Measurements from ENCODE around the gene ZNF282.

ZNF282 gene

DNA sequence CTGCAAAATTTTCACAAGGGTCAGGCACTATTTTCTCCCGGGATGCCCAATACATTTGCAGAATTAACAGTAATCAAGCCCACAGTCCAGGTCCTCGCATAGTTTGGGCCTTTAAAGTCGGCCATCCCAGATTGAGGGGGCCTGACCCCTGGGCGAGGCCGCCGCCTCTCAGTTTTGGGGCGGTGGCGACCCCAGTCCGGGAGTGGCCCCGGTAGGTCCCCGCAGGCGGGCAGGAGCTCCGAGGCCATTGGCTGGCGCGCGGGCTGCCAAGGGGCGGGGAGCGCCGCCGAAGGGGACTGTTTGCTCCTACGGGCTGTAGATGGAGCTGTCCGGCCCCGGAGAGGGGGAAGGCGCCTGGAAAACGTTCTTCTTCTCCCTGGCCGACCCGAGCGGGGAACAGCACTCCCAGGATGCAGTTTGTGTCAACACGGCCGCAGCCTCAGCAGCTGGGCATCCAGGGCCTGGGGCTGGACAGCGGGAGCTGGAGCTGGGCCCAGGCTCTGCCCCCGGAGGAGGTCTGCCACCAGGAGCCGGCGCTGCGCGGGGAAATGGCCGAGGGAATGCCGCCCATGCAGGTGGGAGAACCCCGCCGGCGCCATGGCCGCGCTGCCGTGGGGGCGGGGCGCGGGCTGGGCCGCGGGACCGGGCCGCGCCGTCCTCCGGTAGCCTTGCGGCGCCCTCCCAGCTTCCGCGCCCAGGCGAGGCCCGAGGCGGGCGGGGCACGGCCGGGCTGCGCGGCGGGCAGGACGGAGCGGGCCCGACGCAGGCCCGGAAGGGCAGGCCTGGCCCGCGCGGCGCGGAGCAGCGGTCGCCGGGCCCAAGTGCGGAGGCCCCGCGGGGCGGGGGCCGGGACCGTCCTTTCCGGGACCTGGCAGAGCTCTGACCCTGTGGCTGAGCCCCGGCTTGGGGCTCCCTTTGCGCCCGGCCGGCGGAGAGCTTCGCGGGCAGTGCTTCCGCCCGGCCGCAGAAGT is at the start of gene ZNF282:
Gene ZNF282, plus strand, starts transcription at position 367 of the 971 bp plus-strand sequence. Its CDS starts 44 bp downstream, at position 411.
- peak; percentile 96 for DNase-seq

DNA sequence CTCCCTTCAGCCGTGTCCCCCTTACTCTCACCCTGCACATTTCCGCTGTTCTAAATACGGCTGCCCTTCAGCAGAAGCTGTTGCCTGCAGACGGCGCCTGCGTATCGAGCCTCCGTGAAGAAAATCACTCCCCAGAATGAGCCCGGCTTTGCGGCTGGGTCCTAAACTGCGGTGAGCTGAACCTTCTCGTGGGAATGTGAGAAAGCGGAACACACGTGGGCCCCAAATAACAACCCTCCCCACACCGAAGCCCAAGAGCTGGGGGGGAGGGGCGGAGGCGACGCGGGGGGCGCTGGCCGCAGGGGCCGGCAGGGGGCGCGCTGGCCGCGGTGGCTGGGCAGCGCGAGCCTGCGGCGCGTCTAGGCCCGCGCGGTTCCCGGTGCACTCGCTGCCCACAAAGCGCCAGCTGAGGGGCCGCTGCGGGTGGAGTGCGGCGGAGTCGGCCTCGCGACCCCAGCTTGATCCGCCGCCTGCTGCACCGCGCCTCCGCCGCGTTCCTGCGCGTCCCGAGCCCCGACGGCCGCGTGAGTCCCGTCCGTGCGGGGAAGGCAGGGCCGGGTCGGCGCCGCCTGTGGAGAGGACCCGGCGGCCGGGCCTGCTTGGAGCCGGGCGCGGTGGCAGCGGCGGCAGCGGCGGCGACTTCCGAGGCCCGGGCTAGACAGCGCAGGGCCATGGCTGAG is 48.1 kb upstream of the ZNF282 start, which contains the start of gene ZNF398:
Gene ZNF398, plus strand, starts transcription at position 382 of the 680 bp plus-strand sequence. Its CDS starts 290 bp downstream, at position 672.
- DNase-seq, result peak; percentile 94

DNA sequence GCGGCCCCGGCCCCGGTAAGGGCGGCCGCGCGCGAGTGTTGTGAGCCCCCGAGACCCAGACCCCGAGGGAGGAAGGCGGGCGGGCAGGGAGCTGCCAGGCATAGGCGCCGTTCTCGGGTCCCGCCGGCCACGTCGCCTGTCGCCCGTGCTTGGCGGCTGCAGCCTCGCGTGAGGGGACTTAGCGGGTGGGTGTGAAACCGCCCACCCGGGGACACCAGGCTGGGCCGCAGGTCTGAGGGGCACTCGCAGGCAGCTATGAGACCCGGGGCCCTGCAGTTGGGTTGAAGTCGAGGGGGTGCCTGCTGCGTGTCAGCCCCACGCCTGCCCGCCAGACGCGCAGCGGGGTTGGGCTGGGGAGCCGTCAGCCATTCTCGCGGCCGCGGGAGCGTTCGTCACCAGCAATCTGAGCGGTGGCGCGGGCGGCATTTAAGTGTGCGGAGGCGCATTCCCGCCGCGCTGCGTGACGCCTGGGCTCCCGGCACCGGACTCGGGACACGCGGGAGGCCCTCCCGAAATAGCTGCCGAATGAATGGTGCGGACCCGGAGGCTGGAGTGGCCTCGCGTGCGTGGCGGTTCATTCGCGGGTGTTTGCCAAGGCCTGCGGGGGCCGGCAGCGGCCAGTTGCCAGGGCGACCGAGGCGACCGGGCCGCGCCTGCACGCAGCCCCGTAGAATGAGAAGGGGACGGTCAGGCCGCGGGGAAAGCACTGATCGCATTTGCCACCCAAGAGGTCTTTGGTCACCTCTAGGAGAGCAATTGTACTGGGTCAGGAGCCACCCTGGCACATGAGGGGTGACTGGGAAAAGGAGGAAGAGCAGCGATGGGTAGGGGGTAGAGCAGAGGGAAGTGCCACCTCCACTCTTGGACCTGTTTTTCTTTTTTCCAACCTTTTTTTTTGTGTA is 47.3 kb upstream of the ZNF282 start:
- DNase-seq, result peak; percentile 86

DNA sequence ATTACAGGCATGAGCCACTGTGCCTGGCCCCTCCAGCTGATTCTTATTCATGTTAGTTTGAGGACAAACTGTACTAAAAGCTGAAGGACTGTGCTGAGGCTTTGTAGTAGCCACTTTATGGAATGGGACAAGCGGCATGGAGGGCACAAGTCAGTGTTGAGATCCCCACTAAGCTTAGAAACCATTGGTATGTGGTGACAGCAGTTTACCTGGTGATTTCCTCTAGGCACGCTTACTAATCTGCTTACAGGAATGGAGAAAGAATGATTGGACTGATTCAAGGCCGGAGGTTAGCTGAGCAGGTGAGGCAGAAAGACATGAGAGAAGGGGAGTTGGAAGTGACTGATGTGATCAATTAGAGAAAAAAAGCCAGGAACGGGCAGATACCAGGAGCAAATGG is 44.4 kb upstream of the ZNF282 start:
- no peak for DNase-seq

DNA sequence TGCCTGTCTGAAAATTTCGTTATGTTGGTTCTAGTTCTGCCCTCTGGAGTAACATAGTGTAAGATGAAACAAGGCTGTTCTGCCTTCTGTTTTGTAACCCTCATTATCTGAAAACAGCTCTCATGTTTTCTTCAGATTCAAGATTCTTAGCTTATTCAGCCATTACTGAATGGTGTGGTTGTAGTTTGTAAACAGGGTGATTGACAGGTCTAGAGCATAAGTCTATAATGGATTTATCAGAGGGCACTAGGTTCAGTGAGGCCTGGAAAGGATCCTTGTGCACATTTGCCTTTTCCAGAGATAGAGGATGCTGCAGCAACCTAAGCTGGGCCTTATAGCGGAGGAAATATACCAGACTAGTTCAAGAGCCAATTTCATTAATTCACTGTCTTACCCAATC is 42.0 kb upstream of the ZNF282 start:
- DNase-seq, result no peak

DNA sequence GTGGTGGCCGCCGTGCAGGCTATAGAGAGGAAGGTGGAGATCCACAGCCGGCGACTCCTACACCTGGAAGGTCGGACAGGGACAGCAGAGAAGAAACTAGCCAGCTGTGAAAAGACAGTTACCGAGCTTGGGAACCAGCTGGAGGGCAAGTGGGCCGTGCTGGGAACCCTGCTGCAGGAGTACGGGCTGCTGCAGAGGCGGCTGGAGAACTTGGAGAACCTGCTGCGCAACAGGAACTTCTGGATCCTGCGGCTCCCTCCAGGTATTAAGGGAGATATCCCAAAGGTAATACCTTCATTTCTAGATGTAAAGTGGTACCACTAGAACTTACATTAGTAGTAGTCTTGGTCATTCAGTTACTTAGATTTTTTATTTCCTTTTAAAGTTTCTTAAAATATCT is 41.3 kb upstream of the ZNF282 start:
- DNase-seq, result no peak

DNA sequence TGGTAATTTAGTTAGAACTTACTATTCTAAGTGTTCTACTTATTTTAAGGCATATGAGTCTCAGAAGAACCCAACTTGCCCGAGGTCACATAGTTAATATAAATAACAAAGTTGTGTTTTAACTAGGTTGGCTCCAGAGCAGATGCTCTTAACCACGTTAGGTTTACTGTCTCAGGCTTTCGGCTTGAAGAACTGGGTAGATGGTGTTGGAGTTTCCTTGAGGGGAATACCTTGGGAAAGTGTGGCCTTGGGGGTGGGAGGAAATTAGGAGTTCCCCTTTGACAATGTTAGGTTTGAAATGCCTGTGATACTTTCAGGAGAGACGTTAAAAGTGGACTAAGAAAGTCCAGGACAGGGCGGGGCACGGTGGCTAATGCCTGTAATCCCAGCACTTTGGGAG is 38.4 kb upstream of the ZNF282 start:
- no peak for DNase-seq

DNA sequence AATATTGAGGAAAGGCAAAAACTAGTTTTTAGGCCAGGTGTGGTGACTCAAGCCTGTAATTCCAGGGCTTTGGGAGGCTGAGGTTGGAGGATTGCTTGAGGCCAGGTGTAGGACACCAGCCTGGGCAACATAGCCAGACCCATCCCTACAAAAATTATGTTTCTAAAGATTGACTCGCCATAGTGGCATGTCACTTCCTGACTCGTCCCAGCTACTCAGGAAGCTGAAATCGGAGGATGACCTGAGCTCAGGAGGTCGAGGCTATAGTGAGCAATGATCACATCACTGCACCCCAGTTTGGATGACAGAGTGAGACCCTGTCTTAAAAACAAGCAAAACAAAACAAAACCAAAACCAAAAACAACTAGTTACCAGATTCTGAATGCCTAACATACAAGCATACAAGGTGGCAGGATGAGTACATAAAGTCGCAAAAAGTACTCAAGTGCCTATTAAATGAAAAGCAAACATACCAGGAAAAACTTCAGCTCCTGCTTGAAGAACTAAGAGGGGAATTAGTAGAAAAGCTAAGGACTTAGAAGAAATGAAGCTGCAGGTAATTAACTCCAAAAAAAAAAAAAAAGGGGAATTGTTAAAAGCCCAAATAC is 34.0 kb upstream of the ZNF282 start:
- no peak for DNase-seq

DNA sequence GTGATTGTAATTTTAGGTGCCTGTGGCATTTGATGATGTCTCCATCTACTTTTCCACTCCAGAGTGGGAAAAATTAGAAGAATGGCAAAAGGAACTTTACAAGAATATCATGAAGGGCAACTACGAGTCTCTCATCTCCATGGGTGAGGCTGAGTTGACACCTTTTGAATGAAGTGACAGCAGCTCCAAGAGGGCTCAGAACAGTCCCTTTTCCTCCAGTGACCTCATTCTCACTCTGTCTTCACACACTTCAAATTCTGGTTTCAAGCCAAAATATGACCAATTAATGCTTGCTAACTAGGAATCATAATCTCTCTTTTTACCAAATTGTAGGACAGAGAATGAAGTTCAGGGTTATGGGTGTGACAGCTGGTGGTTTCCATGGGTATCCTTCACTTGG is 29.2 kb upstream of the ZNF282 start:
- no peak for DNase-seq

DNA sequence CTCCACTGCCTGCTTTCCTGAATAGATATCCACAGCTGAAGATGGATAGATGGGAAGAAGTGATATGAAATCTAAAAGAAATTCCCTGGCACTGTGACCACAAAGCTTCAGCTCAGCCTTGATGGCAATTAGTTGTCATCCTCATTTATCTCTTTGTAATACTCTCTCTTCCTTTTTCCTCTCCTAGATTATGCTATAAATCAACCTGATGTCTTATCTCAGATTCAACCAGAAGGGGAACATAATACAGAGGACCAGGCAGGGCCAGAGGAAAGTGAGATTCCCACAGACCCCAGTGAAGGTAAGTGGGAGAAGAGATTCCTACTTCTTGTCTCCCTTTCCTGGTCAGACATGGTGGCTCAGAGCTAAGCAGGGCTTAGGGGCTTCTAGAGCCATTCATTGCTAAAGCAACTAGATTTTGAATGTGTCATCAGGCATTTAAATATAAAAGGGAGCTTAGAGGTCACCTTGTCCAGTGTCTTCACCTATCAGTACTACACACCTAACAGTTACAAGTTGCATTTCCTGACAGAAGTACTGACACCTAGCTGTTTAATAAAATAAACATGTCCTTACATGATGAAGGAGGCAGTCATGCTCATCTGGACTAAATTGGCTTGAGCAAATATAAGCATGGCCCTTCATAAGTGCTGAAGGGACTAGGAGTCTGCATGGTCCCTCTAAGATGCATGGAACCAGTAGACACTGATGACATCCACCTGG is 28.6 kb upstream of the ZNF282 start:
- no peak for DNase-seq

DNA sequence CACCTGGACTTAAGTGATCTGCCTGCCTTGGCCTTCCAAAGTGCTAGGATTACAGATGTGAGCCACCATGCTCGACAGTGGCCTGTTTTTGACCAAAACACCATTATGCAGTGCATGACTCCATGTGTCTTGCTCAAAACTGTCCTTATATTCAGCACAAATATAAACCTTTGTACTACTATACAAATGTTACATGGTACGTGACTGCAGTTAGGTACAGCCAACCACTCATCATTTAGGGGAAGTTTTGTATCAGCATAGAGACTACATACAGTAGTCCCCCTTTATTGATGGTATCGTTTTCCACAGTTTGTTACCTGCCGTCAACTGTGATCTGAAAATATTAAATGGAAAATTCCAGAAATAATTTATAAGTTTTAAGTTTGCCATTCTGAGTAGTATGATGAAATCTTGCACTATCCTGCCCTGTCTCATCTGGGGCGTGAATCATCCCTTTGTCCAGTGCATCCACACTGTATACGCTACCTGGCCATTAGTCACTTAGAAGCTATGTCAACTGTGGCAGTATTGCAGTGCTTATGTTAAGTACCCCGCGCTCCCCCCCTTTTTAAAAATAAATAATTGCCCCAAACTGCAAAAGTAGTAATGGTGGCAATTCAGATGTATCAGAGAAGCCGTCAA is 23.3 kb upstream of the ZNF282 start:
- DNase-seq, result no peak

DNA sequence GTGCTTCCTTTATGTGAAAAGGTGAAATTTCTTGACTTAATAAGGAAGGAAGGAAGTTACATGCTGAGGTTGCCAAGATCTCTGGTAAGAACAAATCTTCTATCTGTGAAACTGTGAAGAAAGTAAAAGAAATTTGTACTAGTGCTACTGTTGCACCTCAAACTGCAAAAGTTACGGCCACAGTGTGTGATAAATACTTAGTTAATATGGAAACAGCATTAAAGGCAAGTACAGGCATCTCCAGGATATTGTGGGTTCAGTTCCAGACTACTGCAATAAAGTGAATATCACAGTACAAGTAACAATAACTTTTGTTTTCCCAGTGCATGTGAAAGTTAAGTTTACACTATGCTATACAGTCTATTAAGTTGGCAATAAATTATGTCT is 22.8 kb upstream of the ZNF282 start:
- no peak for DNase-seq

DNA sequence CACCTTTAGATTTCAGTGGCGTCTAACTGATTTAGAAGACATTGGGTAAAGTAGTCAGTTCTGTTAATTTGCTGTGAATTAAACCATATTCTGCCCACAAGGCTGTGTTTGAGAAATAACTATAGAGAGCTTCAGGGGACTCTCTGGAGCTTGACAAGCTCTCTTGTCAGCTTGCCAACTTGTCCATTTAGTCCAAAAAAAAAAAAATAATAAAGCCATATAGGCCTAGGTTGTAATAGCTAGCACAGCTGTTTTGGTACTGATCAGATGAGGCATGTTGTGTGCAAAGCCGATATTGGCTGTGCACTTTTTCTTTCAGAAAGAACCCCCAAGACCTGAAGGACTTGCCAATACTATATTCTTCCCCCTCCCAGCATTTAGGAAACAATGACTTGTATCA is 20.2 kb upstream of the ZNF282 start:
- no peak for DNase-seq

DNA sequence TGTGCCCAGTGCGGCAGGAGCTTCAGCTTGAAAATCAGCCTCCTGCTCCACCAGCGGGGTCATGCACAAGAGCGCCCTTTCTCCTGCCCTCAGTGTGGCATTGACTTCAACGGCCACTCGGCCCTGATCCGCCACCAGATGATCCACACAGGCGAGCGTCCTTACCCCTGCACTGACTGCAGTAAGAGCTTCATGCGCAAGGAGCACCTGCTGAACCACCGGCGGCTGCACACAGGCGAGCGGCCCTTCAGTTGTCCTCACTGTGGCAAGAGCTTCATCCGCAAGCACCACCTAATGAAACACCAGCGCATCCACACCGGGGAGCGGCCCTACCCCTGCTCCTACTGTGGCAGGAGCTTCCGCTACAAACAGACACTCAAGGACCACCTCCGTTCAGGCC is 16.1 kb upstream of the ZNF282 start:
- DNase-seq, result no peak

DNA sequence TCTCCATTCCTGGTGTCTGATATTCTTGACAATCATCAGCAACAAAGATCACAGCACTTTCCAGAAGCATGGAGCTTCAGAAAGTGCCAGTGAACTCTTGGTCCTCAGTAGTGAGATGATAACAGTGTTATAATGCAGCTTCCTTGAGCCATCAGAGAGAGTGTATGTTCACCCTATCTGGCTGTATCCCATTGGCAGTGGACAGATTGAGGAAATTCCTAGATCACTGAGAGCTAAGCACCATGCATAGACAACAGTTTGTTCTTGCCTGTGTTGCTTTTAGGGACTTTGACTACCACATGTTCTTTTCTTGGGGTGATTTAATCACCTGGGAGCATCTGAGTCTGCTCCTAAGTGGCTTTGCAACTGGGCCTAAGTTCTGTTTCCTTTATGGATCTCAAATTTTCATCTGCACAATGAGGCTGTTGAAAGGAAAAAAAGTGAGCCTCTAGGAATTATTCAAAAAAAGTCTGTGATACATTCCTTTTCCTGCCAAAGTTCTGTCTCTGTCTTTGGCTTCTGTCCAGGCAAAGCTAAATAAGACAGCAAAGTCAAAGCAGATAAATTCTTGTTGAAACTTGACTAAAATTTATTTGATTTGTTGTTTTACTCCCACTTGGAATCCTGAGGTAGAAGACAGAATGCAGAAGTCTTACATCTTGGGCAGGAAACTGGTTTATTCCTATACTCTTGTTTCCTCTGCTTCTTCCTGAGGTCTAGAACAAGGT is 14.5 kb upstream of the ZNF282 start:
- peak; percentile 29 for DNase-seq

DNA sequence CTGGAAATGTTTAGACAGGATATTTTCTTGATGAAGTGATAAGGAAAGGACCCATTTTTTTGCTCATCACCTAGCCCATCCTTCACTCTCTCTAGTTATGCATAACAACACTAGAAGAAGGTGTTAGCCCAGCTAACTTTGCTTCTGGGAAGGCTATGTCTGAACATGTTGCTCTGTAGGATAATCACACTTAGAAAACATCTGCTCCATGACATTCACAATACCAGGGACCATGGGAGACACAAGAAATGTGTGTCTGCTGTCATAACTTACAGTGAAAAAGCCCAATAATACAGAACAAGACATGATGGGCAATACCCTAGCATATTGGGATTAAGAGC is 13.9 kb upstream of the ZNF282 start:
- no peak for DNase-seq

DNA sequence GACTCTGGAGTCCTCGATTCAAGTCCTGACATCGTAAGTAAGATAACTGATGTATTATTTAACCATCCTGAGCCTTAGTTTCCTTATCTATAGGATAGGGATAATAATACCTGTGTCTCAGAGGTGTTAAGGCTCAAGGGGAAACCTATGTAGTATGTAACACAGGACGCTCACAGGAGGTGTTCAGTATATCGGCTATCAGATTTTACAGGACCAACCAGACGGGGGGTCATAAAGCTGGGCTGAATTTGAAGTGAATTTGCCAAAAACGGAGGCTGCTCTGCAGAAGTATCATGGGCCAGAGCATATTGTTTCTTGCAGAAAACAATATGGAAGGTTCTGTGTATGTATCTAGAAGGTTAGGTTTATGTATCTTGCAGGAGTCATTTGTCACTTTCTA is 11.1 kb upstream of the ZNF282 start:
- DNase-seq, result no peak

DNA sequence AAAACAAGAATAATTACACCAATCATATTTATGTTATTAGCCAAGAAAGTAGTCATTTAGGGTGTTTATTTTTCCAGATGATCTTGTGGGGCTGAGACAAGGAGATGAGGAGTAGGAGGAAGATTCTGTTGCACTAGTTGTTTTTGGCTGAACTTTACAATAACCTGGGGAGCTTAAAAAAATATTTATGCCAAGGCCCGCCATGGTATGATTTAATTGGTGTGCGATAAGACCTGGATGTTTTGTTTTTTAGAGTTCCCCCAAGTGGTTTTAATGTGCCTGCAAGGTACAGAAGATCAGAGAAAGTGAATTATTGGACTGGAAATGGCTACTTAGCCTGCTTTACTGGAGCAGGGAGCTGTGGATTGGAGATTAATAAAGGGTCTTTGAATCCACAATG is 7.1 kb upstream of the ZNF282 start:
- no peak for DNase-seq

DNA sequence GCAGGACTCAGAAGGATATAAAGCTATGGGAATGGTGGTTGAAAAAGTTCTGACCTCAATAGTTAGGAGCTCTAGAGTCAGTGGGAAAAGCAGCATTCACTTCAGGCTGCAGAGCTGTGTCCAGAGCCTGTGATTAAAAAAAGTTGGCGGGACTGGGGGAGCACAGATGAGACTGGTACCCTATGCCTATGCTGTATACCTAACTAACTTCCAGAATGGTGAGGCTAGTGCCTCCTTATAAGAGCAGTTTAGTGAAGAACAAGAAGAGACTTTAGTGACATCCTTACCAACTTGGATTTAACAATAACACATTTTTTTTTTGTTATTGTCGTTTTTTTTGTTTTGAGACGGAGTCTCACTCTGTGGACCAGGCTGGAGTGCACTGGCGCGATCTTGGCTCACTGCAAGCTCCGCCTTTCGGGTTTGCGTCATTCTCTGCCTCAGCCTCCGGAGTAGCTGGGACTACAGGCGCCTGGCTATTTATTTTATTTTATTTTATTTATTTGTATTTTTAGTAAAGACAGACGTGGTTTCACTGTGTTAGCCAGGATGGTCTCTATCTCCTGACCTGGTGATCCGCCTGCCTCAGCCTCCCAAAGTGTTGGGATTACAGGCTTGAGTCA is 6.6 kb upstream of the ZNF282 start:
- no peak for DNase-seq

DNA sequence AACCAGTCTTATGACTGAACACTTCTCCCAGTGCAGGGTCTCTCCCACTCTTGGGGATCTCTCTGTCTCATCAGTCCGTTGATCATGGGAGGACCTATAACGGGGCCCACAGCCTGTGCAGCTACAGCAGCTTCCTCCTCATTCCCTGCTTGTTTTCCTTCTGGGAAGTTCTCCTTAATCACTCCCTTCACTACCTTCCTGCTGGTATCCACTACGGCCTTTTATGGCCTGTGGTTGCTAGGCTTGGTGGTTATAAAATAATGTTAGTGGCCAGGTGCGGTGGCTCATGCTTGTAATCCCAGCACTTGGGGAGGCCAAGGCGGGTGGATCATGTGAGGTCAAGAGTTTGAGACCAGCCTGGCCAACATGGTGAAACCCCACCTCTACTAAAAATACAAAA is 3.5 kb upstream of the ZNF282 start:
- DNase-seq, result no peak

Measured in eye (tissue), 1 donor.